Measurements from ENCODE around the gene POLRMT.

Gene POLRMT

DNA sequence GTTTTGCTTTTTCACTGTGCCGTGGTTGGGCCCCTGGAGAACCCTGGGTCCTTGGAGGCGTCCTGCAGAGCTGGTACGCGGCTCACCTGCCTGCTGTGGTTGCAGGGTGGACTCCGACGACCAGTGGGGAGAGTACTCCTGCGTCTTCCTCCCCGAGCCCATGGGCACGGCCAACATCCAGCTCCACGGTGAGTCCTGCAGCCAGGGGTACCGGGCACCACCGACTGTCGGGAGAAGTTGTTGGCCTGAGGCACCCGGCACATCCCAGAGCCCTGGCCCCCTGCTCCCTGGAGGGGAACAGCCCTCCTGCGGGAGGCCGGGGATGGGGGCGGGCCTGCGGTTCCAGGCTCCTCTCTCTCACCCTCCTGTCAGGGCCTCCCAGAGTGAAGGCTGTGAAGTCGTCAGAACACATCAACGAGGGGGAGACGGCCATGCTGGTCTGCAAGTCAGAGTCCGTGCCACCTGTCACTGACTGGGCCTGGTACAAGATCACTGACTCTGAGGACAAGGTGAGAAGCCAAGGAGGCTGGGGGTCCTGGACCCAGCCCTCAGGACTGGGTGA, 53.0 kb downstream of the POLRMT start:
- no peak for DNase-seq

DNA sequence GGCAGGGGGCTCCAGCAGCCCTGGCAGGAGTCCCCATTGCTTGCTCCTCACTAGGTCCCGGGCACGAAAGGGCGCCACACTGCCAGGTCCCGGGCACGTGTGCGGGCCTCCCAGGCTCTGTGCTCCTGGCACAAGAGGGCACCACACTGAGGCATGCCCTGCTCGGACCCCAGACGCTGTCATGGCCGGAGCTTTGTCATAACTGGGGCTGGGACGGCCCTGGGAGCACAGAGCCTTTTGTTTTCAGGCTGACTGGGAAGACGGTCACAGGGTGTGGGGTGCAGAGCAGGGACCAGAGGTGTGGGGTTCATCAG, 53.5 kb downstream of the POLRMT start:
- DNase-seq = no peak

DNA sequence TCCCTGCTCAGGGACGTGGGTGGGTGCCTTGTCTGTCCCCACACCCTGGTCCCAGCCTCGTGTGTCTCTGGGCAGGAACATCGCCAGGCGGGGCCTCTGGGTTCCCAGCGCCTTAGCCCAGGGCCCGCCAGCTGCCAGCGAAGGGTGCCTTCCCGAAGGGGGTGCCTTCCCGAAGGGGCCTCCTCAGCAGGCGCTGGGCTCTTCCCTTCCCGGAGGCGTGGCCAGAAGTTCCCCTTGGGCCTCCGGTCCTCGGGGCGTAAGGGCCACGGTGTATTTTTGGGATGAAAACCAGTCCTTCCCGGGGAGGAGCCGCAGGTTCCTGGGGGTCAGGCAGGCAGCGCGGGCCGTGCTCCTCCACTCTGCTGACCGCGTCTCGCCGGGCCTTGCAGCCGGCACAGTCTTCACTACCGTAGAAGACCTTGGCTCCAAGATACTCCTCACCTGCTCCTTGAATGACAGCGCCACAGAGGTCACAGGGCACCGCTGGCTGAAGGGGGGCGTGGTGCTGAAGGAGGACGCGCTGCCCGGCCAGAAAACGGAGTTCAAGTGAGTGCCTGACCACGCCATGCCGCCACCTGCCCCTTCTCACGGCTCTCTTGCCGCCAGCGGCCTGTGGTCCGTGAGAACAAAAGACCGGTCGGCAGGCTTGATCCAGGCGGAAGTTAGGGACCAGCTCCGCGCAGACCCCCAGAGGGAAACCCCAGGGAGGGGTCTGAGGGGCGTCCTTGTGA, 54.1 kb downstream of the POLRMT start:
- no peak for DNase-seq

DNA sequence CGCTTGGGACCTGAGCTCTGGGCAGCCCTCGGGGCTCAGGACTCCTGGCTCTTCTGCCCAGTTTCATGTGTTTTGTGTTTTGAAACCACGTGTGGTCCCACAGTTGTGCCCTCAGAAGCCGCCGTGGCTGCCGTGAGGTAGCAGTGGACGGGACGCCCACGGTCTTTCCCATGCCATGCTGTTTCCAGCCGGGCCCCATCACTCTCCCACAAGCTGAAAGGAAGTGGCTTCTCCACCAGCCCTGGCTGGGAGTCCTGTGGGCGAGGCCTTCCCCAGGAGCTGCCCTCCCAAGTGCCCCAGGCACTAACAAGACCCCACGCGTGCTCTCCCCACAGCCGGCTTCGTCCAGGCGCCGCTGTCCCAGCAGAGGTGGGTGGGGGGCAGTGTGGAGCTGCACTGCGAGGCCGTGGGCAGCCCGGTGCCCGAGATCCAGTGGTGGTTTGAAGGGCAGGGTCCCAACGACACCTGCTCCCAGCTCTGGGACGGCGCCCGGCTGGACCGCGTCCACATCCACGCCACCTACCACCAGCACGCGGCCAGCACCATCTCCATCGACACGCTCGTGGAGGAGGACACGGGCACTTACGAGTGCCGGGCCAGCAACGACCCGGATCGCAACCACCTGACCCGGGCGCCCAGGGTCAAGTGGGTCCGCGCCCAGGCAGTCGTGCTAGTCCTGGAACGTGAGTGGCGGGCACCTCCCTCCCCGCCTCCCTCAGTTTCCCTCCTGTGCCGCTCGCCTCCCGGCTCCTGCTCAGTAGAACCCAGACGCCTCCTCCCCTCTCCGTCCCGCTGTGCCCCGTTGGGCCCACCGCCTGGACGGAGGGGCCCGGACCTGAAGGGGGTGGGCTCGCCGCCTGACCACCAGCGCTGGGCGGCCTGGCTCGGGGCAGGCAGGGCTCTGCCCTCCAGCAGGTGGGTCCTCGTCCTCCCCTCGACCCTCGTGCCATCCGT, 55.6 kb downstream of the POLRMT start:
- no peak for DNase-seq

DNA sequence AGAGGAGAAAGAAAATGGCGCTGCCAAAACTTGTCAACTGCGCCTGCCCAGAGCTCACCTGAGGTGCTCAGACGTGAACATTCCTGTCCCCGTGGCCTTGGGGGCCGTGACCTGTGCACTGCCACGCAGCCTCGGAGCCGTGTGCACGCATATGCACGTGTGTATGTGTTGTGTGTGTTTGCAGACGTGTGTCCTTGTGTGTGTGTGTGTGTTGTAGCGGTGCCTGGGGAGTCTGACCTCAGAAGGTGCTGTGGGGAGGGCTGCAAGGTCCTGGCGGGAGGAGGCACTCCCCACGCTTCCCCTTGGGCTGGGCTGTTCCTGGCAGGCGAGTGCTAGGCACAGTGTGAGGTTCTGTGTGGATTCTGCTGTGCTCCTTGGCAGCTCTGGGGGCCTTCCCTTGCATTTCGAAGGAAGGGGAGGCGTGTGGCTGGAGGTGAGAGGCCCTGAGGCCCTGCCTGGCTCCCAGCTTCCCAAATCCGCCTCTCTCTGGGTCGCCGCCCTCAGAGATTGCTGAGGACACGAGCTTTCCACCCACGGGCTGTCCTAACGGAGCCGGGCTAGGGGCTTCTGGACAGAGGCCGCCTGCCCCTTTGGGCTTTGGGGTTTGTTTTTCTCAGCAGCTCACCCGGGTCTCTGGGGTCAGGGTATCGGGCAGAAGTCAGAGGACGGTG, 56.4 kb downstream of the POLRMT start:
- no peak for DNase-seq

DNA sequence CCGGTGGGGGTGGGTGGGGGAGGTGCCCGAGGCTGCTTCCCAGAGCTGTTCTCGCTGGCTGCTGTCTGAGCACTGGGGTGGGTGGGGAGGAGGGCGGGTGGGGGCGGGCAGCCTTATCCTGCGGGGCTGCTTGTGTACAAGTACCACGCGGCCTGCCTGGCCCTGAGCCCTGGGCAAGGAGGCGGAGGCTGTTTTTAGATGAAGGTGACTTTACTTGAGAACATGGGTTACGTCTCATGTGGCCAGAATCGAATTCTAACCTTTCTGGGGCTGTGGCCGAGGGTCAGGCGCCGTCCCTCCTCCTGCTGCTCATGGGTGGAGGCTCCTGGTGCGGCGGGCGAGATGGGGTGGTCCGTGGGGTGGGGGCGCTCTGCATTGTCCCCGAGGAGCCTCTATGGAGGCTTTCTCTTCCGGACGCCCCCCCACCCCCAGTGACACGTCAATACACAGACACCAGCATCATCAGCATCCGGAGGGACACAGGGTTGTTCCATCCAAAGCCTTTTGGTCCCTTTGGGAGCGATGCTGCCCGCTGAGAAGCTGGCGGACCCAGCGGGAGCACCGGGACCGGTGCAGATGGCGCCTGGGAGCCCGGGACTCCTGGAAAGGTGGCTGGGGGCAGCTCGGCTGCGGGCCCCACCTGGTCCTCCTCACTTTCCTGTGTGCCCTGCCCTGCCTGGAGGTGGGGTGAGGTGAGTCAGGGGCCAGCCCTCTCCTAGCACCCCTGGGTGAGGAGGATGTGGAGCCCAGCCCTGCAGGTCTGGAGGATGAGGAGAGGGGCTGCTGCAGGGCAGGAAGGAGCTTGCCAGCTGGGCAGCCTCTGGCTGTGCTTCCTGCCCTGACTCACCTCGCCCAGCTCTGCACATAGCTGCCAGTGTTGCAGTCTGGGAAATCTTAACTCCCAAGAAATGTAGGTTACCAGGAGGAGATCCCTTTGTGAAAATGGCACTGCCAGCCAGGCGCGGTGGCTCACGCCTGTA, 57.5 kb downstream of the POLRMT start:
- peak in 26 of 51 donors; percentile 18 to 70 (median 44) for DNase-seq

DNA sequence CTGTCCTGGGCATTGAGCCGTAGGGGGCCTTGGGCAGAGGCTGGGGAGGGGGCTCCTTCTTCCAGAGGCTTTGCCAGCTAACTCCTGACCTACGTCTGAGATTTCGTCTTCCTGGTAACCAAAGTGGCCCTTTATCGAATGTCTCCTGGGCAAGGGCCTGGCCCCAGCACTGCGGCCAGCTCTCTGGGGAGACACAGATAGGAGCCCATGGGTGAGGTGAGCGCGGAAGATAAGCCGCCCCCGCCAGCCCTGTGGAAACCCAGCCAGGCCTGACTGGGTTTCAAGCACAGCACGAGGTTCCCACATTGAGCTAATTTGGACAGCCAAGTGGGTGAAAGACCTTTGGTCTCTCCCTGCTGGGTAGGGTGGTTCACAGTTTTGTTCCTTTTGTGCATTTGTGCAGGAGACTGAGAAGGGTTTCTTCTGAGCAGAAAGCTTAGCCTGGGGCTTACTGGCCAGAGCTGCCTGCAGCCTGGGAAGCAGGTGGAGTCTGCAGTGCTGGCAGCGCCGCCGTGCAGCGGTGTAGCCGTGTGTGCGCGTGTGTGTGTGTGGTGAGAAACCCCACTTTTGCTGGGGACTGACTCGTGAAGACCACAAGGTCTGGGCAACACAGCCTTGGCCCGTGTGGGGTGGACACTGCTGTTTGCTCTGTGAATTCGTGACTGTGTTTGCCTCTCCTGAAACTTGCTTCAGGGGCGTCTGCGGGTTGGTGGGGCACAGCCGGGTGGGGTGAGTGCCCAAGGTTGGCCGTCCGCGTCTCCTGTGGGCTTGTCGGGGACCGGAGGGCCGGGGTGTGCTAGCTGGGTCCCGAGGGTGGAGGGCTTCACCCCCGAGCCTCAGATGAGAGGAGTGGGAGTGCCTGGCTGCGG, 58.4 kb downstream of the POLRMT start:
- peak in 19 of 51 donors; percentile 22 to 76 (median 42) for DNase-seq

DNA sequence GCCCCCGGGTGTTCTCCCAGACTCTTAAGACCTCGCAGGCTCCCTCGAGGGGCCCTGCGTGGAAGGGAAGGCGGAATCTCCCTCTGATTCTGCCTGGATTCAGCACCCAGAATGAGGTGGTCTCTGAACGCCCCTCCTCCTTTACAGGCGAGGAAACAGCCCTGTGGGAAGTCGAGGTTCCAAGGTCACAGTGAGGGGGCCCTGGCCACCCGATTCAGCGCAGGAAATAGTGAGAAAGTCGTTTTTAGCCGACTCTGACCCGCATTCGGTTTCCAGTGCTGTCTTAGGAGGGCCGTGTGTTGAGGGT, 59.9 kb downstream of the POLRMT start:
- no peak for DNase-seq

DNA sequence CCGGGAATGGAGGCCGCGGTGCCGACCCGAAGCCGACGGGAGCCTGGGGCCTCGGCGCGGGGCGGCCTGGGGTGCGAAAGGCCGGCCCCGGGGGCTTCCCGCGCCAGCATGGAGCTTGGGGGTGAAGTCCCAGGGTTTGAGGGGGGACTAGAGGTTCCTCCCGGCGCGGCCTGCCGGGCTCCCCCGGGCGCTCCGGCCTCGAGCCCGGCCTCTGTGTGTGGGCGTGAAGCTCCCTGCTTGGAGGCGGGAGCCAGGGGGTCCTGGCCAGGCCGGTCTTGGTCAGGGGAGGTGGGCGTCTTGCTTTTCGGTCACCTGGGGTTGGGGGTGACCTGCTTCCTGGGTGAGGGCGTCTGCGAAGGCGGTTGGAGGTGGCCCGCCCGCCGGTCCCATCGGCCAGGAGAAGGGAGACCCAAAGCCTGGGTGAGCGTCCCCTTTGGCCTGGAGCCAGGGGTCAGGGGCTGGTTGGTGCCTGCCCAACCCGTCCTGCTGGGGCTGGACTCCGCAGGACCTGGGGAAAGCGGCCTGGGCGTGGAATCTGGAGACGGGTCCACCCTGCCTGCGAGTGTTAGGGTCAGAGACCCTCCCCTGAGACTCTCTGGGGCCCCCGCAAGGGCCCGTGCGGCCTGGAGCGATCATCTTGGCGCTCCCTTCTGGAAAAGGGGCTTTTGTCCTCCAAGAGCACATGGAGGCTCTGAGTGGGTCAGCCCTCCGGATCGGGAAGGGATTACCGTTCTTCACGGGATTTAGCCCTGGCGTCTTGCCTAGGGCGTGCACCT, 60.4 kb downstream of the POLRMT start:
- DNase-seq = peak in 12 of 51 donors; percentile 23 to 59 (median 40)

DNA sequence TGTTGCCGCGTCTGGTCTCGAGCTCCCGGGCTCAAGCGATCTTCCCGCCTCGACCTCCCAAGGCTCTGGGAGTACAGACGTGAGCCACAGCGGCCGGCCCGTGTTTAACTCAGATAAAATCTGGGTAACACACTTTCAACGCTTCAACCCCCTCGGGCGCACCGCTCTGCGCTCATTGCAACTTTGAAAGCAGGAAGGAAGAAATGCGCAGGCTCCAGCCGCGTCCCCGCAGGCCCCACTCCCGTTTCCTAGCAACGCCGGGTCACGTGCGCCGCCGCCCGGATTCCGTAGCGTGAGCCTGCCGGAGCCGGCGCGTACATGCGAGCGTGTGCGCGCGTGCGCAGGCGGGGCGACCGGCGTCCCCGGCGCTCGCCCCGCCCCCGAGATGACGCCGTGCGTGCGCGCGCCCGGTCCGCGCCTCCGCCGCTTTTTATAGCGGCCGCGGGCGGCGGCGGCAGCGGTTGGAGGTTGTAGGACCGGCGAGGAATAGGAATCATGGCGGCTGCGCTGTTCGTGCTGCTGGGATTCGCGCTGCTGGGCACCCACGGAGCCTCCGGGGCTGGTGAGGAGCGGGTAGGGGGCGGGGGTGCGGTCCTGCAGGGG, 61.1 kb downstream of the POLRMT start, which contains the start of gene BSG:
Gene BSG (plus strand): TSS at position 457 of the 603 bp plus-strand sequence. CDS start 39 bp downstream, at position 496.
- peak; percentile 75 to 98 (median 94) for DNase-seq

DNA sequence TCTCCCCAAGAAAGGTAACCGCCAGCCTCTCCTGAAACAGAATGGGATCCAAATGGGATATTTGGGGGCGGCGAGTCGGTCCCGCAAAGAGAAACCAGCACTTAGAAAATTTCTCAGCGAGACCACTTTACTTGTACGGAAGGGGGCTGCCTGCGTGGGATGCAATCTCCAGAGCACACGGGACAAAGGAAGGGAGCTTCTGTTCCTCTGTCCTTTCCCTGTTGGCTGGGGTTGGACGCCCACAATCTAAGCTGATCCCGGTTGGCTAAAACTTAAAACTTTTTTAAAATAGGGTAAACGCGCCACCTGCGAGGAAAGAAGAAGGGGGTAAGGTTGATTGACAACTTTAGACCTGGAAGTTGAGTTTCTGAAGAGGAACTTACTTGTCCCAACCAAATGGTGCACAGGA, 61.8 kb downstream of the POLRMT start:
- DNase-seq = peak in 1 of 51 donors; percentile 15

DNA sequence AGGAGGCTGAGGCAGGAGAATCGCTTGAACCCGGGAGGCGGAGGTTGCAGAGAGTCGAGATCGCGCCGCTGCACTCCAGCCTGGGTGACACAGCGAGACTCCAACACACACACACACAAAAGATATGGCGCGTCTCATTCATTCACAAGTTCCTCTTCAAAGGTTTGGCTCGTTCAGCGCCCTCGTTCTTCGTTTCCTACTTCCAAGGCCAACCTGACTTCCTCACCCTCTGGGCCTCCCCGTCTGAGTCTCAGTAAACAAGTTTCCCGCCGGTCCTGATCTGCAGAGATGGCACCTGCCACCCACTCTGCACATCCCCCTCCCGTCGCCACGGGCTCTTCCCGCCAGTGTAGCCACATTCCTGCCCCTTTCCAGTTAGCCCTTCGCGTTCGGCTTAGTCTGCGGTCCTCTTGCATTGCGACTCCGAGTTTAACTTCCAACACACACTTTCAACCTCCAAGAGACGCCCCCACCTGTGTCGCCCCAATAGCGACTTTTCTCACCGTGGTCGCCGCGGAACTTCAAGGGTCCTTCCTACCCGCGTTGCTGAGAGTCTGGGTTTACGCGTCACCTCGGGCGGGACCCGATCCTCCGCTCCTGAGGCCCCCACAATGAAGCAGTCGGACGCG, 62.3 kb downstream of the POLRMT start:
- DNase-seq = peak in 1 of 51 donors; percentile 31

DNA sequence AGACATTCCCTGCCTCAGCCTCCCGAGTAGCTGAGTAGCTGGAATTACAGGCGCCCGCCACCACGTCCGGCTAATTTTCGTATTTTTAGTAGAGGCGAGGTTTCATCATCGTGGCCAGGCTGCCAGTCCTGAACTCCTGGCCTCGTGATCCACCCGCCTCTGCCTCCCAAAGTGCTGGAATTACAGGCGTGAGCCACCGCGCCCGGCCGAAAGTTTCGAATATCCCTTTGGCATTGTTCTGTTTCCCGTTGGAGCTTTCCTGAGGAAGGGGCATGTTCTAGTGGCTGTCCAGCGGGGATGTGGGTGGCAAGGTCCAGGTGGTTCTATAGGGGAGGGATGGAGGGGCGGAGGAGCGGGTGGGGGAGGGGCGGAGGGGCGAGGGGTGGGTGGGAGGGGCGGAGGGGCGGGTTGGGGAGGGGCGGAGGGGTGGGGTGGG, 63.1 kb downstream of the POLRMT start:
- DNase-seq = no peak

DNA sequence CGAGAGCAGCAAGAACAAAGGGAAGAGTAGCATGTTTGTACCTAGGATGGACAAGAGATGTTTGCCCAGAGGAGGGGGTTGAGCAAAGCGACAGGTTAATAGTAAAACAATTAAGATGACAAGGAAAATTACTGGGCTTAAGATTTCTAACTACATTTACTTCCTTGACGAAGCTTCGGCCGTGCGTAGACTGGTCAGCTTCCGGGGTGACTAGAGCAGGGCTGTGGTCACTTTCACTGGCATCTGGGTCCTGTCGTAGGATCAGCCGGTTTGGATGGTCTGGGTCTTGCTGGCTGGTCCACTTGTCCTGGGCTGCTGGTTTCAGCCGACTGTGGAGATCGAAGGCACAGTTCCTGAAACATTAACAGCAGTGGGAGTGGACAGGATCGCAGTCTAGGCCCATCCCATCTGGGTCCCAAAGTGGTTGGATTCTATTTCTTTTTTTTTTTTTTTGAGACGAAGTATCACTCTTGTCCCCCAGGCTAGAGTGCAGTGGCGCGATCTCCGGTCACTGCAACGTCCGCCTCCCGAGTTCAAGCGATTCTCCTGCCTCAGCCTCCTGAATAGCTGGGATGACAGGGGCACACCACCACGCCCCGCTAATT, 65.9 kb downstream of the POLRMT start:
- no peak for DNase-seq
